Measurements from ENCODE around the gene HMG20A. TPM values are rescaled to one million over a fixed set of nuclear protein-coding genes. Genes with fewer than 3 reads are reported as not detected.

Gene HMG20A
- total and polyA plus RNA-seq, 2 experiments from 2014 or later, result 40.0 to 45.6 TPM

- peaks cover 31% of the 10 kb centered on the region for H3K4me1 ChIP-seq (ENCODE audit: low read depth)
- no peaks in the 10 kb centered on the region for H3K27me3 ChIP-seq
- H3K4me3 ChIP-seq, result no peak overlapping the region
- no peak for DNase-seq (ENCODE audit: low read depth in 1 of 2, low spot score in 1 of 2)
- H3K9me3 ChIP-seq (ENCODE audit: low read depth), result no peaks in the 10 kb centered on the region
- H3K27ac ChIP-seq, result peak overlapping the region; percentile 89
- TF ChIP-seq CTCF (IDR thresholded peaks at IDR 0.05; ENCODE audit: low read depth, low read length), result no peak
- H3K36me3 ChIP-seq, result no peaks in the 10 kb centered on the region
Measured at GRCh38 chr15:77528290-77528967, 107.7 kb downstream of the HMG20A start.

DNA sequence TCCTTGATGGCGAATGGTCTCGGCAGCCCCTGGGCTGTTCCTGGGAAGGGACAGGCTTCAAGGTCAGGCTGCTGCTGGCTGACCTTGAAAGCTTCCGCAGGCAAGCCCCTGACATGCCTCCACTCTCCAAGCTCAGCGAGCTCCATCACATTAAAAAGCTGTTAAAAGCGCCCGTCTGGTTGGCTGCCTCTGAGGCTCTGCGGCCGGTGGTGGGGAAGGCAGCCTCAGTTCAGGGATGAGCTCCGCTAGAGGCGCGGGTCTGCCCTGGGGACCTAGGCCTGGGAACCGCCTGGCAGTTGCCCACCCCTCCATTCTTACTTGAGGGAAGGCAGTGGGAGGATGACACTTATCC, 108.3 kb downstream of the HMG20A start:
- peaks cover 36% of the 10 kb centered on the region for H3K4me1 ChIP-seq (ENCODE audit: low read depth)
- TF ChIP-seq CTCF (IDR thresholded peaks at IDR 0.05; ENCODE audit: low read depth, low read length), result no peak

DNA sequence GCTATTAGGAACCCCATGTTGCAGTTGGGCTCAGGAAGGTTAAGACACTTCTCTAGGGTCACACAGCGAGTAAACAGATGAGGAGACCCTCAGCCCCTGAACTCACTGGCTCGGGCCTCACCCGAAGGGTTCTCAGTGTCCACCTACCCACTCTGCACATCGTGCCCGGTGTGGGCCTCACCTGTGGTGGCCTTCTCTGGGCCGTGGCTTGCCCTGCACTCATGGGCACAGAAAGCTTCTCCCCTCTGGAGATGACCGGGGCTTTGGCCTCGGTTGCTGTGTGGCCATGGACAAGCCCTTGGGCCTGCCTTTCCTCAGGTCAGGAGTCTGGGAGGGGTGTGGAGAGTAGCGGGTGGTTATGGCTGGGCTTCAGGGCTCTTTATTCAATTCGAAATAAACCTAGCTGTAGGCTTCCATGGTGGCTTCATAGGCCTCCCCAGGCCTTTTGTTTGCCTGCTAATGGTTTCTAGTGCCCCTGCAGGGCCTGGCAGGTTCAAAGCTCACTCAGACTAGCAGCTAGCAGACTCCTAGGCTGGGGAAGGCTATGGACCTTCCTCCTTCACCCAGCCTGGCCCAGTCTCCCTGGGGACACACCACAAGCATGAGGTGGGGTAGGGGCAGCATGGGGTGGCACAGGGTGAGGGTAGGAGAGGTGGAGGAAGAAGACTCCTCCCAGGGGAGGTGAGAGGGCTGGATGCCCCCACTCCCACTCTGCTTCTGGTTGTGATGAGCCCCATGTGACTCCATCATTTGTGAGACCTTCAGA, 108.9 kb downstream of the HMG20A start:
- Histone ChIP-seq H3K4me3 (no peak overlapping the region), H3K36me3 (no peaks in the 10 kb centered on the region), H3K4me1 (ENCODE audit: low read depth) (peaks cover 38% of the 10 kb centered on the region), H3K27ac (peak overlapping the region; percentile 89), H3K27me3 (no peaks in the 10 kb centered on the region), H3K9me3 (ENCODE audit: low read depth) (no peaks in the 10 kb centered on the region)
- DNase-seq (ENCODE audit: low read depth in 1 of 2, low spot score in 1 of 2), result no peak
- no peak for TF ChIP-seq CTCF (IDR thresholded peaks at IDR 0.05; ENCODE audit: low read depth, low read length)

More for the DNA sequence above, 108.3 kb downstream of the HMG20A start:
- Histone ChIP-seq H3K9me3 (ENCODE audit: low read depth) (no peaks in the 10 kb centered on the region), H3K27me3 (no peaks in the 10 kb centered on the region), H3K36me3 (no peaks in the 10 kb centered on the region), H3K4me3 (no peak overlapping the region), H3K27ac (peak overlapping the region; percentile 89)
- peak in 1 of 2 donors; percentile 59 for DNase-seq (ENCODE audit: low read depth in 1 of 2, low spot score in 1 of 2)

- TF ChIP-seq CTCF (IDR thresholded peaks at IDR 0.05; ENCODE audit: low read depth, low read length), result no peak
- Histone ChIP-seq H3K4me1 (ENCODE audit: low read depth) (peaks cover 38% of the 10 kb centered on the region), H3K9me3 (ENCODE audit: low read depth) (no peaks in the 10 kb centered on the region), H3K36me3 (no peaks in the 10 kb centered on the region), H3K27me3 (no peaks in the 10 kb centered on the region), H3K4me3 (no peak overlapping the region), H3K27ac (no peak overlapping the region)
- no peak for DNase-seq (ENCODE audit: low read depth in 1 of 2, low spot score in 1 of 2)
Measured at GRCh38 chr15:77530576-77530975, 109.9 kb downstream of the HMG20A start.

GRCh38 chr15:77531191-77532000, 110.7 kb downstream of the HMG20A start:
- Histone ChIP-seq H3K4me1 (ENCODE audit: low read depth) (peaks cover 38% of the 10 kb centered on the region), H3K27ac (no peak overlapping the region), H3K9me3 (ENCODE audit: low read depth) (no peaks in the 10 kb centered on the region), H3K36me3 (no peaks in the 10 kb centered on the region), H3K4me3 (no peak overlapping the region), H3K27me3 (no peaks in the 10 kb centered on the region)
- DNase-seq (ENCODE audit: low read depth in 1 of 2, low spot score in 1 of 2), result no peak
- no peak for TF ChIP-seq CTCF (IDR thresholded peaks at IDR 0.05; ENCODE audit: low read depth, low read length)

Measured in cardiac muscle cell (in vitro differentiated cells and primary cell).